NCI-H1105 (cell line): ENCODE data around the gene TMEM95.

ENCODE experiments used
- DNase-seq: peaks from one replicate; lab custom pipeline; 2025; lab: John Stamatoyannopoulos, UW

The TMEM95 gene

DNA sequence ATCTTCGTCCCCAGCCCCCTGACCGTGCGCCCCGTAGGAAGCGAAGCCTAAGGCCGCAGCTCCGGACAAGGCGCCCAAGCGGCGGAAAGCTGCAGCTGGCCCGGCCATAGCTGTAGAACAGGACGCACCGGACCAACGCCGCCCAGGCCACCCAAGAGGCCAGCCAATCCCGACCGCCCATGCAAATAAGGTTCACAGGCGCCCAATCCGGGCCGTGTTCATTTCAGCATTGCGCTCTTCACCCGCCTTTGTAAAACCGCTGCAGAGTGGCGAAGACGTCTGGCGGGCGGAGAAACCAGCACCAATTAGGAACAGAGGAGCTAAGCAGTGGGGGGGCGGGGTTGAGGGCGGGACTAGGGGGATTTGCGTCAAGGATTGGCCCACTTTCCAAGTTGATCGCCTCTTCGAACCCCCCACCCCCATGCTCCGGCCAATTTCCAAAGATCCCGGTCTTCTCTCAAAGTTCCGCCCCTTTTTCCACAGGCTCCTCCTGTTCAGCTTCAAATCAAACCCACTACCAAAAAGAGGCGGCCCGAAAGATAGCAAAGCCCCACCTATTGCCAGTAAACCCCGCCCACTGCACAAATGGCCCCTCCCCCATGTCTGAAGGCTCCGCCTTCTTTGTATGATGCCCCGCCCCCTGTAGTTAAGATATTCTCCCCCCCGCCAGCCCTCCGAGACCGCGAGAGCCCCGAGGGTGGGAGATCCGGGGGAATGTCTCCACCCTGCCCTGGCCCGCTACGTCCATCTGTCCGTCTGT is 49.2 kb downstream of the TMEM95 start, which contains the start of gene TMEM256:
Gene TMEM256 (minus strand): TSS at position 121 of the 760 bp plus-strand sequence. CDS start 13 bp downstream, at position 108.
- peak; percentile 100 for DNase-seq

DNA sequence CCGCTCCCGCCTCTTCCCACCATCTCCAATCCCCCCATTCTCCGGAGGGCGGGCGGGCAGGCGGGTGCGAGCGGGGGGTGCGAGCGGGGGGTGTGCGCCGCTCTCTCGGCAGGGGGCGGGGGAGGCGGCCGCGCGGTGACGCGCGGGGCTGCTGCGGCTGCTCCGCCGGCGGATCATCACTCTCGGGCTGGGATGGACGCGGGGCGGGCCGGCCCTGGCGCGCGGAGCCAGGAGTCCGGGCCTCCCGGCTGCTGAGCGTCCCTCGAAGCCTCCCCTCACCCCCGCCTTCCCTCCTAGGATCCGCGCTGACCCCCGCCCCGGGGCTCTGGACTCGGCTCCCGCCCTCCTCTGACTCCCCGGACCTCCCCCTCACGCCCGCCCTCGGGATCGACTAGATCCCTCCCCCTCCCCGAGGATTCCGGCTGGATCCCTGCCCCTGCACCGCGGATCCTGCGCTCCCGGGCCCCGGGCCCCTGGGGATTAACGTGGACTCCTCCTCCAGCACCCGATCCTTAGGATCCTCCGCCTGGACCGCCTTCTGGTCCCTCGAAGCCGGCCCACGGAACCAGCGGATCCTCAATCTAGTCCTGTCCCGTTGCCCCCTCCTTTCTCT is 49.9 kb downstream of the TMEM95 start:
- DNase-seq: no peak

GRCh38 chr17:7405350-7406234 is 50.6 kb downstream of the TMEM95 start:
- DNase-seq: no peak

DNA sequence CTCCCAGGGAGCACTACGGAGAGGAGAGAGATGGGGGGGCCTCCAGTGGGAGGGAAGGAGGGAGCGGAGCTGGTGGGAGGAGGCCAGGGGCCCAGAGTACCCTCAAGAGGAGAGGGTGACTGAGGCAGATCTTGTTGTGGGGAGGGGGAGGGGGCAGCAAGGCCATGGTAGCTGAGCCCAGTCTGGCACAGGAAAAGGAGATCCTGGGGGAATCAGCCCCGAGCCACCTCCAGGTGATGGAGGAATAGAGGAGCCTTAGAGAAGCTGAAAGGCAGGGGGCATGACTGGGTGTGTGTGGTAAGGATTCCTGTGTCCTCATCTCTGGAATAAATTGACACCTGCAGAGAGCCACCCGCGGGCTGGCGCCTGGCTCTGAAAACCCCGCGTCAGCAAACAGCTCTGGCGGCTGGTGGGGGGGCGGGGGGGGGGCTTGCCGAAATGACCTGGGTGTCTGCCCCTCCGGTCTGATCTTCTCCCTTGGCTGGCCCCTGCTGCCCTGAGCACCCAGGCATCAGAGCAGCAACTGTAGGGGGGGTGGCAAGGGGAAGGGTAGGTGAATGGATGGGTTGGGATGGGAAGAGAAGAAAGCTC is 51.4 kb downstream of the TMEM95 start:
- DNase-seq: no peak
